Thoracic aorta (tissue), 2 donors: ENCODE measurements around the gene DSG1. TPM values are rescaled to one million over a fixed set of nuclear protein-coding genes. Genes with fewer than 3 reads are reported as not detected.

ENCODE experiments used
- ATAC-seq: fragments of 150-250 bp; one replicate; pipeline ENCODE4 v1.8.0; 2017; ENCODE audit warnings: low read depth; ENCODE audit not compliant: insufficient number of reproducible peaks, low FRiP score
- DNase-seq: peaks from one replicate; pipeline ENCODE4 v3.0.0-alpha.2; 2020; ENCODE audit warnings: low spot score
- H3K27ac ChIP-seq, 2 donors: fragments of 200-600 bp; sonication (generic); 1 replicate in 1 of 2; 2 replicates in 1 of 2; pipeline ENCODE4 v1.5.1; 2016; ENCODE audit warnings: mild to moderate bottlenecking in 2 of 2, moderate library complexity in 2 of 2
- H3K27me3 ChIP-seq: fragments of 200-600 bp; sonication (generic); replicated peaks from 2 replicates; pipeline ENCODE4 v1.6.0; 2016; ENCODE audit warnings: mild to moderate bottlenecking; ENCODE audit not compliant: insufficient read depth
- H3K36me3 ChIP-seq: fragments of 200-600 bp; sonication (generic); one replicate; pipeline ENCODE4 v1.5.1; 2016
- H3K4me1 ChIP-seq, 2 donors: fragments of 200-600 bp; sonication (generic); 1 replicate in 1 of 2; 2 replicates in 1 of 2; pipeline versions ENCODE4 v1.5.1 to v1.6.0; 2016; ENCODE audit warnings: low read depth in 2 of 2, mild to moderate bottlenecking in 1 of 2; ENCODE audit not compliant: control insufficient read depth in 1 of 2
- H3K4me3 ChIP-seq: fragments of 200-600 bp; sonication (generic); 2 replicates; pipeline ENCODE4 v1.5.1; 2016; ENCODE audit warnings: mild to moderate bottlenecking
- H3K9me3 ChIP-seq: fragments of 200-600 bp; sonication (generic); 2 replicates; pipeline ENCODE4 v1.5.1; 2016
- total RNA-seq, 2 donors: library from RNA; depleted of rRNA; stranded (reverse); fragments of >200 nt; gene quantifications; one replicate each; pipeline versions ENCODE4 v1.1.0 to v1.2.3, GENCODE V29; 2016
- TF ChIP-seq, protein P1 (sequence below): fragments of 200-600 bp; sonication (generic); IDR thresholded peaks from one replicate; pipeline ENCODE4 v1.5.1; 2019; ENCODE audit warnings: antibody characterized with exemption

DSG1 gene
- total RNA-seq, 2 donors from 2014 or later, result 1.1 TPM; not detected in 1

DNA sequence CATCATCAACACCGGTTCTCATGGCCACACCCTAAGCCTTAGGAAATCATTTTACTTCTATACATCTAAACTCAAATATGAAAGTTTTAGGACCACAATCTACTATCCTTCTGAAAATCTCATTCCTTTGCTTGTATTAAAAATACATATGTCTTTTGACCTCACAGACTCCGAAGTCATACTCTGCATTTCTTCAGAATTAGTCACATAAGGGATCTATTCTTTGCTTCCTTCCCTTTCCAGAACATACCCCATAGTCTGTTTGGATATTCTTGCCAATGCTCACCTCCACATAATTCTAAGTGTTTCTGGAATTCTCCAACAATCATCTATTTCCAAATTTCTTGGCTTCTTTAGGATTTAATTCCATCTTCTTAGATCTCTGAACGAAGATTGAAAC lies 14.2 kb upstream of the DSG1 start:
- no peaks in the 10 kb centered on the region for H3K9me3 ChIP-seq

DNA sequence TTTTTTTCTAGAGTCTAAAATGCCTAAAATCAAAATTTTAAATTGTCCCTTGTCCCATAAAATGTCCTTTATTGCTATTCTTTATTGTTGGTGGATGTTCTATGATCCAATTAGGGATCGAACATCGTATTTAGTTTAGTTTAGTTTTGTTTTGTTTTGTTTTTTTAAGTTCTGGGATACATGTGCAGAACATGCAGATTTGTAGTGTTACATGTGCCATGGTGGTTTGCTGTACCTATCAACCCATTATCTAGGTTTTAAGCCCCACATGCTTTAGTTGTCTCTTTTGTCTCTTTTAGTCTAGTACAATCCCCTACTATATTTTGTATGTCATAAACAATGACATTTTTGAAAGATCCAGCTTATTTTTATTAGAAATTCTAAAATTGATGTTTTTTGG lies 8.8 kb upstream of the DSG1 start:
- Histone ChIP-seq H3K27ac (no peak overlapping the region), H3K9me3 (no peaks in the 10 kb centered on the region), H3K4me3 (no peak overlapping the region), H3K36me3 (no peaks in the 10 kb centered on the region), H3K27me3 (no peaks in the 10 kb centered on the region), H3K4me1 (no peaks in the 10 kb centered on the region)
- TF ChIP-seq, protein P1, sequence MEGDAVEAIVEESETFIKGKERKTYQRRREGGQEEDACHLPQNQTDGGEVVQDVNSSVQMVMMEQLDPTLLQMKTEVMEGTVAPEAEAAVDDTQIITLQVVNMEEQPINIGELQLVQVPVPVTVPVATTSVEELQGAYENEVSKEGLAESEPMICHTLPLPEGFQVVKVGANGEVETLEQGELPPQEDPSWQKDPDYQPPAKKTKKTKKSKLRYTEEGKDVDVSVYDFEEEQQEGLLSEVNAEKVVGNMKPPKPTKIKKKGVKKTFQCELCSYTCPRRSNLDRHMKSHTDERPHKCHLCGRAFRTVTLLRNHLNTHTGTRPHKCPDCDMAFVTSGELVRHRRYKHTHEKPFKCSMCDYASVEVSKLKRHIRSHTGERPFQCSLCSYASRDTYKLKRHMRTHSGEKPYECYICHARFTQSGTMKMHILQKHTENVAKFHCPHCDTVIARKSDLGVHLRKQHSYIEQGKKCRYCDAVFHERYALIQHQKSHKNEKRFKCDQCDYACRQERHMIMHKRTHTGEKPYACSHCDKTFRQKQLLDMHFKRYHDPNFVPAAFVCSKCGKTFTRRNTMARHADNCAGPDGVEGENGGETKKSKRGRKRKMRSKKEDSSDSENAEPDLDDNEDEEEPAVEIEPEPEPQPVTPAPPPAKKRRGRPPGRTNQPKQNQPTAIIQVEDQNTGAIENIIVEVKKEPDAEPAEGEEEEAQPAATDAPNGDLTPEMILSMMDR, result no peak
- DNase-seq, result no peak
- ATAC-seq, result no peak

More for the DNA sequence above, 14.2 kb upstream of the DSG1 start:
- ATAC-seq (no peak), DNase-seq (no peak)
- Histone ChIP-seq H3K4me1 (no peaks in the 10 kb centered on the region), H3K27me3 (no peaks in the 10 kb centered on the region), H3K27ac (no peak overlapping the region), H3K4me3 (no peak overlapping the region), H3K36me3 (no peaks in the 10 kb centered on the region)
- TF ChIP-seq, protein P1, result no peak

DNA sequence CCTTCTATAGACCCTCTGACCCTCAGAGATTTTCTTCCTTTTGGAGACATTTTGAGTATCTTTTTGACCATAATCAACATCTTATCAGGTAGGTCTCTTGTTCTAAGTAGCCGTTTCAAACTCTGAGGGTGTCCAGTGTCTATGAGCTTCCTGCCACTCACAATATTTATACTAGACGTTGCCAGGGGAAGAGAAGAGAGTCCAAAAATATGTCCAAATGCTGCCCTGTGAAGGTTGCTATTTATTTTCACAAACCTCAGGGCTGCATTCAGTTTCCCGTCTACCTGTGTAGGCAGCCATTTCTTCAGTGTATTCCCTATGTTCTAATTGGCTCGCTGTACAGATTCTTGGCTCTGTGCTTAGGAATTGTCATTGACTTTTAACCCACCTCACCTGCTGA lies 986 bp upstream of the DSG1 start:
- DNase-seq (no peak), ATAC-seq (no peak)
- Histone ChIP-seq H3K9me3 (no peaks in the 10 kb centered on the region), H3K27me3 (no peaks in the 10 kb centered on the region), H3K4me3 (no peak overlapping the region), H3K36me3 (no peaks in the 10 kb centered on the region), H3K27ac (no peak overlapping the region), H3K4me1 (no peaks in the 10 kb centered on the region)
- TF ChIP-seq, protein P1, result no peak

DNA sequence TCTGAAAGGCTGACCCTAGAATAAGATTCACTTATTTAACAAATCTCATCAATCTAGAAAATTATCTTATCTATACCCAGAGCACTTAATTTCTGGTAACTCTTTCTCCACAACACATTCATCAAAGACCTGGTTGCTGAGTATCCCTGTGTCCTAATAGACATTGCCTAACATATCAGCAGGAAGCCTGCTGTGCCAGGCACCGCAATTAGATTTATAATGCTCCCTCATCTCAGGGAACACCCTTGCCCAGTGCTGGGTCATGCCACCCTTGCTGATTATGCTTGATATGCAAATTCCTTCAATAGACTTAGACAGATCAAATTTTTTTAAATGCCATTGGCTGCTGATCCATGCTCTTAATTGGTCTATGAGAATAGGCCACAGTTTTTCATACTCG lies 3.8 kb downstream of the DSG1 start:
- H3K4me1 ChIP-seq, result no peaks in the 10 kb centered on the region
- DNase-seq (no peak), ATAC-seq (no peak)

DNA sequence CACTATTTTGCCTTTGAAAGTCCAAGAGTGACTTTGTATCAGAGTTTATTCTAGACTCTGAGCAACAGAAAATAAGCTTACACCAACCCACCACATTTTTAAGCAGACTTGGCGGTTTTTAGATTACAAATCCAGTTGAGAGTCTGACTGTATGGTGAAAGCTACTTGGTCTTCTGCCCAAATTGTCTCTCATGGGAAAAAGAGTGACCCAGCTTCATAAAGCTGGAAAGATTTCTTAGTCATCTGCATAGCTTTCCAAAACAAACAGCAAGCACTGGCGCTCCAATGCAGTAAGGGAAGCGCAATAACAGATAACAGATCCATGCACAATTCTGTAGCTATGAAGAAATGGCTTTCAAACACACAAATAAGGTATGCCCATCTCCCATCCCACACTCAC lies 7.1 kb downstream of the DSG1 start:
- ATAC-seq, result no peak
- Histone ChIP-seq H3K27ac (no peak overlapping the region), H3K4me3 (no peak overlapping the region), H3K27me3 (no peaks in the 10 kb centered on the region), H3K36me3 (no peaks in the 10 kb centered on the region), H3K9me3 (no peaks in the 10 kb centered on the region), H3K4me1 (no peaks in the 10 kb centered on the region)
- TF ChIP-seq, protein P1, result no peak
- DNase-seq, result no peak

More for the DNA sequence above, 3.8 kb downstream of the DSG1 start:
- H3K27me3 ChIP-seq, result no peaks in the 10 kb centered on the region
- no peaks in the 10 kb centered on the region for H3K9me3 ChIP-seq
- TF ChIP-seq, protein P1, result no peak
- no peak overlapping the region for H3K27ac ChIP-seq
- no peaks in the 10 kb centered on the region for H3K36me3 ChIP-seq
- no peak overlapping the region for H3K4me3 ChIP-seq
